AG09309 (cell line): ENCODE measurements around the gene MATN1.

Experiments
- DNase-seq: peaks from one replicate; pipeline ENCODE4 v3.0.0-alpha.2; 2010; ENCODE audit warnings: low read depth
- H3K4me3 ChIP-seq: 2 replicates; pipeline ENCODE4 v1.5.1; 2011; ENCODE audit warnings: mild to moderate bottlenecking, low read depth, low read length, moderate library complexity; ENCODE audit not compliant: control insufficient read depth
- TF ChIP-seq, protein P1 (sequence below): IDR thresholded peaks from 2 replicates; pipeline ENCODE4 v1.5.1; 2011; ENCODE audit warnings: mild to moderate bottlenecking, low read depth, low read length, inconsistent platforms; ENCODE audit not compliant: insufficient read depth, control insufficient read depth; ENCODE audit errors: missing control alignments

MATN1 gene

DNA sequence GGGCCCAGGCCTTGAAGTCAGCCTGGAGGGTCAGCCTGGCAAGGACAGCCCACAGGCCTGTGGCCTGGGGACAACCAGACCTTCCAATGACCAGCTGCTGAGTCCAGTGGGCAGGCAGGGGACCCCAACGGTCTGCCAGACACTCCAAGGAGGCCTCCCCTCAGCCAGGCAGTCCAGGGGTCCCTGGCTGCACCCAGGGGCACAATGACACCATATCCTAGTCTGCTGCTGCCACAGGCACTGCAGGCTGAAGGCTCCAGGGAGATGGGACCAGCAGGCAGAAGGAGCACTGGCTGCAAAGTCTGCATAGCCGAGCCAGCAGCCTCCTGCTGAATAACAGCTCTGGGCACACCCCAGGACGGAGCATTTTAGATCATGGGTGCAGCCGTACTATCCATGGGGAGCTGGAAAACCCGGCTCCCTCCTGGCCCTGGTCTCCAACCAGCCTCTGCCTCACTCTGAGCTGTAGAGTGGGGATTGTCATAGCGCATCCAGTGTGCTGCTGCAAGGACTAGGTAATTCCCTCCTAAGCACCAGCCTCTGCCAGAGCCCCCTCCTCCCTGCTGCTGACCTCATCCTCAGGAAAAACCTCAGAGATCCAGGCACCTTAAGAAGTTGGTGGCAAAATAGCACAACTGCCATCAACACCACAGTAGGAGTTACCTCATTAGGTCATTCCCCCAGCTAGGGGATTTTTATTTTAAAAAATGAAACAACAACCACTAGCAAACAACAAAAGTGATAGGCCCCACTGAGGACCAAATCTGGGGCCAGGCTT is 39.0 kb upstream of the MATN1 start:
- TF ChIP-seq, protein P1, sequence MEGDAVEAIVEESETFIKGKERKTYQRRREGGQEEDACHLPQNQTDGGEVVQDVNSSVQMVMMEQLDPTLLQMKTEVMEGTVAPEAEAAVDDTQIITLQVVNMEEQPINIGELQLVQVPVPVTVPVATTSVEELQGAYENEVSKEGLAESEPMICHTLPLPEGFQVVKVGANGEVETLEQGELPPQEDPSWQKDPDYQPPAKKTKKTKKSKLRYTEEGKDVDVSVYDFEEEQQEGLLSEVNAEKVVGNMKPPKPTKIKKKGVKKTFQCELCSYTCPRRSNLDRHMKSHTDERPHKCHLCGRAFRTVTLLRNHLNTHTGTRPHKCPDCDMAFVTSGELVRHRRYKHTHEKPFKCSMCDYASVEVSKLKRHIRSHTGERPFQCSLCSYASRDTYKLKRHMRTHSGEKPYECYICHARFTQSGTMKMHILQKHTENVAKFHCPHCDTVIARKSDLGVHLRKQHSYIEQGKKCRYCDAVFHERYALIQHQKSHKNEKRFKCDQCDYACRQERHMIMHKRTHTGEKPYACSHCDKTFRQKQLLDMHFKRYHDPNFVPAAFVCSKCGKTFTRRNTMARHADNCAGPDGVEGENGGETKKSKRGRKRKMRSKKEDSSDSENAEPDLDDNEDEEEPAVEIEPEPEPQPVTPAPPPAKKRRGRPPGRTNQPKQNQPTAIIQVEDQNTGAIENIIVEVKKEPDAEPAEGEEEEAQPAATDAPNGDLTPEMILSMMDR, result no peak
- DNase-seq, result no peak
- no peak overlapping the region for H3K4me3 ChIP-seq

DNA sequence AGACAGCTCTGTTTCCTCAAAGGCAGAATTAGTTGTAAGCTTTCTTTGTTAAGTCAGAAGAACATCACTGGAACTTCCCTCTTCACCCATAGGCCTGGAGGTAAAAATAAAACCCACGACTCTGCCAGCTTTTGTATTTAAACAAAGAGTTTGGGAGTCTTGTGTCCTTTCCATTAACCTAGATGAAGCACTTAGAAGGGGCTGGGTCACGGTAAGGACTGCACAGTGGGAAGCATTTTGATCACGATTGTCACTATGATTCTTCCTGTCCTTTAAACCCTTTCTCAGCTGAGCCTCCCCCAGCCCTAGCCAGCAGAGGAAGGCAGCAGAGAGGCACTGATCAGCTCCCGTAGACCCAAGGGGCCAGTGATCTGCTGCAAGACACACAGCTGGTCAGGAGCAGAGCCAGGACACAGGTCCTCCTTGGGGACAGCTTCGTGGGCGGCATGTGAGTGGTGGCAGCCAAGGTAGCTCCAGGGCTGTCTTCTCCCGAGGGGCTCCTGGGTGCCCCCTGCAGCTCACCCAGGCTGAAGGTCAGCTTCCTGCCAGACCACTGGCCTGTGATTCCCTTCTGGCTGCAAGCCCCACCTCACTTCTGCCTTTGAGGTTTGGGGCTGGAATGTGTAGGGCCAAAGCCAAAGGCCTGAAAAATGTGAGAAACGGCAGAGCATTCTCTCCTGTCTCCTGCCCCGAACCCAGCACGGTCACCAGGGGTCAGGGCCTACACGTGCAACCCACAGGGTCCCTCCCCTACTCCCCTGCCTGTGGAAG is 38.2 kb upstream of the MATN1 start:
- H3K4me3 ChIP-seq, result no peak overlapping the region
- no peak for DNase-seq
- TF ChIP-seq, protein P1, result no peak

DNA sequence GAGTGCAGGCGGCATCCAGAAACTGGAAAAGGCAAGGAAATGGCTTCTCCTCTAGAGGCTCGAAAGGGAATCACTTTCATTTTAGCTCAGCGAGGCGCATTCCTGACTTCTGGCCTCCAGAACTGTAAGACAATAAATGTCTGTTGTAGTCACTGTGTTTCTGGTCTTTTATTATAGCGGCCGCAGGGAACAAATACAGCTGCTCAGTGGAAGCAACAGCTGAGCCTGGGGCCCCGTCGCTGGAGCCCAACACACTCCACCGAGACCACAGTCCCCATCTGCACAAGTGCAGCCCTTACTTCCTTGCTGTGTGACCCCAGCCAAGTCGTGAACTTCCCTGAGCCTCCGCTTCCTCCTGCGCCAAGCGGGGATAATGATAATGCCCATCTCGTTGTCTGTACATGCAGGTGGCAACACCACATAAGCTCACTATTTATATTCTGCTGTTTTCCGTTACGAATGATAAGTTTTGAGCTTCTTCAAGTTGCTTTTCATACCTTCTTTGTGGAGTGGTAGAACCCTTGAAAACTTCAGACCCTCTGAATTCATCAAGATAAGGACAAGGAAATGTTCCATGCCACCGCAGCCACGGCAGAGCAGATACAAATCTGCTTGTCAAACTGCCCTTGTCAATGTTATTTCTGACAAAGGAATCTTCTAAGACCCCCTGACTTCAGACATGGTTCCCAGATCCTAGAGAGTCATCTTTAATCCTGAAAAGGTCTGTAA is 37.4 kb upstream of the MATN1 start:
- no peak for DNase-seq
- no peak overlapping the region for H3K4me3 ChIP-seq
- TF ChIP-seq, protein P1, result no peak

DNA sequence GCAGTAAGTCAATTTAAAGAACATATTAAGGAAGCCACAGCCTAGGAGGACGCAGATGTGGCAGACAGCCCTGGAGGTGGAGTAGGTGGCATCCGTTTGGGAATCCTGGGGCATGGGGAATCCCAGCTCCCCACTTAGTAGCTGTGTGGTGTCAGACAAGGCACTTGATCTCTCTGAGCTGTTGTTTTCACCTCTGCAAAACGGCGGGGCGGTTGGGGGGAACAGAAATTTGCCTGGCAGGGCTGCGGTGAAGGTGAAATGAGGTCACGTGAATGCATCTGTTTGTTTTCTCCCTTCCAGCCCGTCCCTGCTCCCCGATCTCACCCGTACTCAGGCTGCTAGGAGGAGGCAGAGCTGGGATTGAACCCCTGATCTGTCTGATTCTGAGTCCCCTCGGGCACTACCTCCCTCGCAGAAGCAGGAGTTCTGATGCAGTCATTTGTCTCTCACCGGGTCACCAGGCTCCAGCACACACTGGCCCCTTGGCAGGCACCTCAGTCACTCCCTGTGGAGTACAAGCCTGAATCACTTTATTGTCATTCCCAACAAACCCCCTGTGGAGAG is 36.4 kb upstream of the MATN1 start:
- no peak for DNase-seq
- no peak overlapping the region for H3K4me3 ChIP-seq
- TF ChIP-seq, protein P1, result no peak

DNA sequence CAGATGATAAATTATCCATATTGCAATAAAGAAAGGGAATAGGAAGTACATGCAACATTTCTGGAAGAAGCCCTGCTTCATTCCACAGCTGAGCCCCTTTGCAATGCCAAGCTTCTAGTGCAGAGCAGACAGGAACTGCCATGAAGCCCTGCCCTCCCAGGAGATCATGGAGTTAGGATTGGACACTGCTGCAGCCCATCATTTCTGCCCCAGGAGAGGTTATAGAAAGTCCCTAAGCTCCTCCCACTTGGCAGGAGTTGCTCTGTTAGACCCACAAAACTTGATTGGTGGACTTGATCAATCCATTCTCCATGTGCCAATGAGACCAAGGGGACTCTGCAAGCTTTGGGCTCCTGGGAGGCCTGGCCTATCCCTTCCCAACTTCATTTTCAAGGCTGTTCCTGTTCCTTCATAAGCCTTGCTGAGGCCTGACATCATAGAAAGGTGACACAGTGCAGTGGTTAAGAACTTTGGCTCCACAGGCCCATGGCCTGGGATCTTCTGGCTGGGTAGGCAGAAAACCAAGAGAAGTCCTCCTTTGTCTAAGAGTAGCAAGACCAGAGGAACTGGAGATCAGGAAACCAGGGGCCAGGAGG is 35.5 kb upstream of the MATN1 start:
- DNase-seq, result no peak
- H3K4me3 ChIP-seq, result no peak overlapping the region
- TF ChIP-seq, protein P1, result no peak
